ENCODE data around the gene CDK6.

Gene CDK6

DNA sequence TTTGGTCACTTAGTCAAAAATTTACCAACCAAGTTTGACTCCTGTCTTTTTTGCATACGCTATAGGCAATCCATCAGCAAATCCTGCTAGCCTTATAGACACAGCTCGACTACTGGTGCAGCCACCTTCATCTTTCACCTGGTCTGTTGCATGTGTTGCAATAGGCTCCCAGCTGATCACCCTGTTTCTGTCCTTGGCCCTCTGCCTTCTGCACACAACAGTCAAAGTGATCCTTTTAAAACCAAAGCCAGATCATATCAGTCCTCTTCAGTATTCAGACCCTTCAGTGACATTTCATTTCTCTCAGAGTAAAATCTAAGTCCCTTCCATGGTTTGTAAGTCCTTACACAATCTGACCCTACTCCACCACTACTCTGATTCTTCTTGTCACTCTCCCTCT is 10.9 kb upstream of the CDK6 start:
- TF ChIP-seq, protein P1, sequence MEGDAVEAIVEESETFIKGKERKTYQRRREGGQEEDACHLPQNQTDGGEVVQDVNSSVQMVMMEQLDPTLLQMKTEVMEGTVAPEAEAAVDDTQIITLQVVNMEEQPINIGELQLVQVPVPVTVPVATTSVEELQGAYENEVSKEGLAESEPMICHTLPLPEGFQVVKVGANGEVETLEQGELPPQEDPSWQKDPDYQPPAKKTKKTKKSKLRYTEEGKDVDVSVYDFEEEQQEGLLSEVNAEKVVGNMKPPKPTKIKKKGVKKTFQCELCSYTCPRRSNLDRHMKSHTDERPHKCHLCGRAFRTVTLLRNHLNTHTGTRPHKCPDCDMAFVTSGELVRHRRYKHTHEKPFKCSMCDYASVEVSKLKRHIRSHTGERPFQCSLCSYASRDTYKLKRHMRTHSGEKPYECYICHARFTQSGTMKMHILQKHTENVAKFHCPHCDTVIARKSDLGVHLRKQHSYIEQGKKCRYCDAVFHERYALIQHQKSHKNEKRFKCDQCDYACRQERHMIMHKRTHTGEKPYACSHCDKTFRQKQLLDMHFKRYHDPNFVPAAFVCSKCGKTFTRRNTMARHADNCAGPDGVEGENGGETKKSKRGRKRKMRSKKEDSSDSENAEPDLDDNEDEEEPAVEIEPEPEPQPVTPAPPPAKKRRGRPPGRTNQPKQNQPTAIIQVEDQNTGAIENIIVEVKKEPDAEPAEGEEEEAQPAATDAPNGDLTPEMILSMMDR (IDR thresholded peaks at IDR 0.05; ENCODE audit: borderline replicate concordance, insufficient read depth, low read depth, low read length) = no peak
- no peak overlapping the region for H3K4me3 ChIP-seq (ENCODE audit: low read depth, low read length)

DNA sequence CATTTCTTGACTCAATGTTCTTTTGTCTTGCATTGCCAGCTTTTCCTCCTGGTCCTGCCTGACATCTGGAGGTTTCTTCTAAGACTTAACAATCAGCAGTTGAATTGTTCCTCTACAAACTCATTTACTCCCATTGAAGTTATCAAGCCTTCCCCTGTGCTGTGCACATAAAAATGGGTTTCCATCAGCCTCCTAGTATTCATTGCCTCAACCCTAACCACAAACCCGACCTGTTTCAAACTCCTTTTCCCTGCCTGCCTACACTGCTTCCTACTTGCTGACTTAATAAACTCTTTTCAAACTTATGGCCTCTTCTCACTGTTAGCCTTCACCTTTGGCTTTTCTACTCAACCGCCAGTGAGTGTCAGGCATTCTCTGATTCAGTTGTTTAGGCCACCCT is 9.4 kb upstream of the CDK6 start:
- no peak overlapping the region for H3K4me3 ChIP-seq (ENCODE audit: low read depth, low read length)
- TF ChIP-seq, protein P1 (IDR thresholded peaks at IDR 0.05; ENCODE audit: borderline replicate concordance, insufficient read depth, low read depth, low read length) = no peak

DNA sequence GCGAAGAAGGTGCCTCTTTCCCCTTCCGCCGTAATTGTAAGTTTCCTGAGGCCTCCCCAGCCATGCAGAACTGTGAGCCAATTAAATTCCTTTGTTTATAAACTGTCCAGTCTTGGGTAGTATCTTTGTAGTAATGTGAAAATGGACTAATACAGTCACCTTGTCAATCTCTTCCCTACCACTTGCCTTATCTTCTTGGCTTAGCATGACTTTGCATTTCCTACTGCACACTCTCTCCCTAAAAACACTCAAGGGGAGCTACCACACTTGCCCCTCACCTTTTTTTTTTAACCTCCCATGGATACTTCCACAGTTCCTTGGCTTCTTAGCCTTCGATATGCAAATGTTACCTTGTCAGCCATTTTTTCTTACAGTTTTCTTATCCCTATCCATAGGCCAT is 7.4 kb upstream of the CDK6 start:
- TF ChIP-seq, protein P1 (IDR thresholded peaks at IDR 0.05; ENCODE audit: borderline replicate concordance, insufficient read depth, low read depth, low read length) = no peak

DNA sequence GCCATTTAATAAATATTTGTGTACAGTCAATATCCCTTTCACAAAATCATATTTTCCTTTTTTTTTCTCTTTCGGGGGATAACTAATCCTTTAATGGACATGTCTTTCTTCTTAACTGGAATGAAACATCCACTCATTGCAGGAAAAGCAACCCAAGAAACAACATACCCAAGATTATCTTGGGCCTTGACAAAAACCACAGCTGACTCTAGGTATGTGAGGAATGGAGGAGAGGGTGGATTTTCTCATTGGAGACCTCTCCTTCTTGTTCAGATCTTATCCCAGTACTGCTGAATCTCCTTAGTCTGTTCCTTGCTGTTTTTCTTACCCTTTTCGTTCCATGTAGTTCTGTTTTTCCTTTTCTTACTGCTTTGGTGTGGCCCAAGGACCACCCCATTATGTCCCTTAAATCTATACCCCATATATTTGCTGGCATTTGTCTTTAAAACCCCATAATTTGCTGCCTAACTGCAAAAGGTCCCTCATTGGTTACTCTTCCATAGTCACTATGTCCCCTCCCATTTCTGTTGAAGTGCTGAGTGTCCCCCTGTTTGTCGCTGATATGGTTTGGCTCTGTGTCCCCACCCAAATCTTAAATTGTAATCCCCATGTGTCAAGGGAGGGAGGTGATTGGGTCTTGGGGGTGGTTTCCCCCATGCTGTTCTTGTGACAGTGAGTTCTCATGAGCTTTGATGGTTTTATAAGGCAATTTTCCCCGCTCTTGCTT is 6.8 kb upstream of the CDK6 start:
- TF ChIP-seq, protein P1 (IDR thresholded peaks at IDR 0.05; ENCODE audit: borderline replicate concordance, insufficient read depth, low read depth, low read length) = no peak
- no peak overlapping the region for H3K4me3 ChIP-seq (ENCODE audit: low read depth, low read length)

More for the DNA sequence above, 7.4 kb upstream of the CDK6 start:
- no peak overlapping the region for H3K4me3 ChIP-seq (ENCODE audit: low read depth, low read length)

DNA sequence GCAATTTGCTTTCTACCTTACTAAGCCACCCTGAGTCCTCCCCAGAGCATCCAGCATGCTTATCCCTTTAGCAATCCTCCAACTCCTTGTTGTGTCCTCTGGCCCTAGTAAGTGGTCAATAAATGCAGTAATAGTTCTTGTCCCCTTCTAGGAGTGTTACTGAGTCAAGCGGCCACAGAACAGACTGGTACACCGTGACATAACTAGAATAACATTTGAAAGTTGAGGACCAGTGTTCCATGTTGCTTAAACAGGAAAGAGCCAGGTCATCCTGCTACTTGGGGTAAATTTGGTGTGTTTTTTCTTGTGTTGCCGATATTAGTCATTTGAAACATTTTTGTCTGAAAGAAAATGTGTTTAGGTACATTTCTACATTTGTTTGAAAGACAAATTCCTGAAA is 4.8 kb upstream of the CDK6 start:
- H3K4me3 ChIP-seq (ENCODE audit: low read depth, low read length) = no peak overlapping the region
- TF ChIP-seq, protein P1 (IDR thresholded peaks at IDR 0.05; ENCODE audit: borderline replicate concordance, insufficient read depth, low read depth, low read length) = no peak

DNA sequence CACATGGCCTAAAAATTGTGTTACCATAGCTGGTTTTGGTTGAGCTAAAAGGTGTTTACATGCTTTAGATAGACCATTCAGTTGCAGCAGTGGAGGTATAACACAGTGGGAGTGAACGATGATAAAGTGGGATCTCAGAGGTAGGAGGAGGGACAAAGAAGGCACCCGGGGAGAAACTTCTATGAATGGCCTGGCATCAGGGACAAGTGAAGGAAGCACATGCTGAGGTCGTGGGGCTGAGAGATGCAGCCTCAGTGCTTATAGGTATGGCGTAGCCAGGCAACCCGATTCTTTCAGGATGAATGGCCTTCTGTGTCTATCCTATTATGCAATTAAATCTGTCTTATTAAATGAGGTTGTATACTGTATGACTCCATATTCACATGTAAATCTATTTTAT is 3.9 kb upstream of the CDK6 start:
- TF ChIP-seq, protein P1 (IDR thresholded peaks at IDR 0.05; ENCODE audit: borderline replicate concordance, insufficient read depth, low read depth, low read length) = no peak
- H3K4me3 ChIP-seq (ENCODE audit: low read depth, low read length) = no peak overlapping the region

DNA sequence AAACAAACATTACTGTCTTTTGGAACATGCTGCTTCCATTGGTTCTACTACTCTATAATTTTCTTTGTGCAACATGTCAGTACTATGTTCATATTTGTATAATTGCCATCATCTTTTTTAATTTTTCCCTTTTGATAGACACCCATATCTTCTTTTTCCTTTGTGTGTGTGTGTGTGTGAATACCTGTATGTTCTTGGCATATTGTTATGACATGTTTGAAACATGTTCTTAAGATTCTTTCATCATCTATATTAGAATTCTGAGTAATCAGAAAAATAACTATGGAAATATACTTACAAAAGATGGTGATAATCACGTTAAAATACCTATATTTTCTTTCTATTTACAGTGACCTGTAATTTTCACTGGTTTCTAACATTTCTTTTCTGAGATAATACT is 3.5 kb upstream of the CDK6 start:
- no peak overlapping the region for H3K4me3 ChIP-seq (ENCODE audit: low read depth, low read length)
- TF ChIP-seq, protein P1 (IDR thresholded peaks at IDR 0.05; ENCODE audit: borderline replicate concordance, insufficient read depth, low read depth, low read length) = no peak

Measured in GM12875 (cell line).